ENCODE measurements around the gene PPP1R14B. TPM values are rescaled to one million over a fixed set of nuclear protein-coding genes. Genes with fewer than 3 reads are reported as not detected.

Gene PPP1R14B
- total RNA-seq, 2 donors from 2014 or later: 87.7 to 112 TPM

- H3K36me3 ChIP-seq (replicated peaks in 1 of 2; ENCODE audit: insufficient read depth in 1 of 2, low read depth in 2 of 2): peaks cover 11 to 56% of the 10 kb centered on the region in 2 donors
These were observed 48.2 kb downstream of the PPP1R14B start for GRCh38 chr11:64198511-64198910.

GRCh38 chr11:64196626-64197025, 50.1 kb downstream of the PPP1R14B start:
- Histone ChIP-seq H3K27ac (no peak overlapping the region), H3K4me3 (no peak overlapping the region), H3K4me1 (no peaks in the 10 kb centered on the region), H3K9me3 (no peaks in the 10 kb centered on the region), H3K36me3 (replicated peaks in 1 of 2; ENCODE audit: insufficient read depth in 1 of 2, low read depth in 2 of 2) (peaks cover 5 to 49% of the 10 kb centered on the region in 2 donors), H3K27me3 (no peaks in the 10 kb centered on the region)
- intact Hi-C loops (cut with DNase I): no loop called here
- TF ChIP-seq CTCF (IDR thresholded peaks at IDR 0.05) (no peak), POLR2A (IDR thresholded peaks at IDR 0.05) (no peak)
- WGBS, 2 donors: 78 to 85% methylated on average over 3 to 9 of the region's 9 CpGs
- DNase-seq: no peak
- no peak for ATAC-seq

More at GRCh38 chr11:64198511-64198910, 48.2 kb downstream of the PPP1R14B start:
- intact Hi-C loops (cut with DNase I): no loop called here
- no peak for DNase-seq
- Histone ChIP-seq H3K27ac (no peak overlapping the region), H3K9me3 (no peaks in the 10 kb centered on the region), H3K27me3 (no peaks in the 10 kb centered on the region), H3K4me3 (no peak overlapping the region), H3K4me1 (no peaks in the 10 kb centered on the region)
- WGBS, 2 donors: 97 to 100% methylated on average over 2 of the region's 2 CpGs
- ATAC-seq: no peak
- no peak for TF ChIP-seq POLR2A (IDR thresholded peaks at IDR 0.05)
- no peak for TF ChIP-seq CTCF (IDR thresholded peaks at IDR 0.05)

Small RNA genes lying within 50 kb of the gene (small RNA-seq; reads per million reads assigned to genes)
- gene RF00019: not detected

Other genes with a start within 250 kb of the PPP1R14B start
- gene FLRT1, start 211.0 kb downstream of the PPP1R14B start, total RNA-seq: under 1 TPM in 1 of 2 donors, not detected in 1; 0.26 TPM
- 10 to 100 TPM; 24.7 to 65.4 TPM for gene MACROD1, start 80.8 kb downstream of the PPP1R14B start, total RNA-seq
- 10 to 100 TPM; 35.8 to 63.6 TPM for gene STIP1, start 60.8 kb downstream of the PPP1R14B start, total RNA-seq
- gene FERMT3, start 40.2 kb downstream of the PPP1R14B start, total RNA-seq: 1 to 10 TPM; 8.6 to 9.1 TPM
- gene TRPT1, start 20.8 kb downstream of the PPP1R14B start, total RNA-seq: 10 to 100 TPM; 56.3 to 75.2 TPM
- gene NUDT22, start 20.7 kb downstream of the PPP1R14B start, total RNA-seq: 10 to 100 TPM; 45.9 to 73.5 TPM
- gene DNAJC4, start 16.4 kb downstream of the PPP1R14B start, total RNA-seq: 10 to 100 TPM; 23.6 to 56.7 TPM
- gene VEGFB, start 12.4 kb downstream of the PPP1R14B start, total RNA-seq: 100 to 1,000 TPM in 1 of 2 donors, 10 to 100 TPM in 1; 32.4 to 108 TPM
- 10 to 100 TPM; 42.0 to 92.6 TPM for gene FKBP2, start 5.8 kb downstream of the PPP1R14B start, total RNA-seq
- 10 to 100 TPM; 13.8 to 14.5 TPM for gene PLCB3, start 4.6 kb upstream of the PPP1R14B start, total RNA-seq
- gene BAD, start 37.7 kb upstream of the PPP1R14B start, total RNA-seq: 10 to 100 TPM; 51.1 to 85.9 TPM
- gene GPR137, start 38.9 kb upstream of the PPP1R14B start, total RNA-seq: 10 to 100 TPM in 1 of 2 donors, 1 to 10 TPM in 1; 4.4 to 19.4 TPM
- not detected for gene KCNK4, start 44.4 kb upstream of the PPP1R14B start, total RNA-seq
- 1 to 10 TPM in 1 of 2 donors, not detected in 1; 2.3 TPM for gene CATSPERZ, start 53.4 kb upstream of the PPP1R14B start, total RNA-seq
- 10 to 100 TPM; 51.7 to 63.8 TPM for gene ESRRA, start 58.6 kb upstream of the PPP1R14B start, total RNA-seq
- 100 to 1,000 TPM; 170 to 223 TPM for gene TRMT112, start 70.6 kb upstream of the PPP1R14B start, total RNA-seq
- 100 to 1,000 TPM; 108 to 224 TPM for gene PRDX5, start 71.2 kb upstream of the PPP1R14B start, total RNA-seq
- gene CCDC88B, start 93.3 kb upstream of the PPP1R14B start, total RNA-seq: 10 to 100 TPM in 1 of 2 donors, 1 to 10 TPM in 1; 8.8 to 16.2 TPM
- 10 to 100 TPM; 13.0 to 22.7 TPM for gene RPS6KA4, start 112.2 kb upstream of the PPP1R14B start, total RNA-seq